ENCODE results near the gene ANKRD13D.

DNA sequence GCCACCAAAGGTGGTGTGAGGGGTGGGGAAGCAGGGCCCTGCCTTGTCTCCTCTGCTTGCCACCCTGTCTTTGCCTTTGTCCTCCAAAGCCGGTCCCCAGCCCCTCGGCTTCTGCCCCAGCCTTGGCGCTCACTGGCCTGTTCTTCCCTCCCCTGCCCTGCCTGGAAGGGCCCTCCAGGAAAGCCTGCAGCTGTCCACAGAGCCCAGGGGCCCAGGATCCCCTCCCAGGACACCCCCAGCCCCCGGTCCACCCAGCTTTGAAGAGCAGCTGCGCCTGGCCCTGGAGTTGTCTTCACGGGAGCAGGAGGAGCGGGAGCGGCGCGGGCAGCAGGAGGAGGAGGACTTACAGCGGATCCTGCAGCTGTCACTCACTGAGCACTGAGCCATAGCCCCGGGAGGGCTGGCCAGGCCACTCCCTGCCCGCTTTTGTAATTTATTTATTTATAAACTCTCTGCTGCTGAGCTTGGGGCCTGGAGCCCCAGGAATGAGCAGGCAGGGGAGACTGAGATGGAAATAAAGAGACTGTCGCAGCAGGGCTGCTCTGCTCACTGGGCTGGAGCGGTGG, 12.9 kb downstream of the ANKRD13D start:
- peak; percentile 60 for TF ChIP-seq POLR2A (IDR thresholded peaks at IDR 0.05)
- TF ChIP-seq EP300 (IDR thresholded peaks at IDR 0.05; ENCODE audit: low read depth): no peak
- no peak for TF ChIP-seq CTCF (IDR thresholded peaks at IDR 0.05)

All from transverse colon (tissue), 3 donors.